ENCODE results near the gene KIAA0319L. TPM values are rescaled to one million over a fixed set of nuclear protein-coding genes. Genes with fewer than 3 reads are reported as not detected.

Gene KIAA0319L
- total and polyA plus RNA-seq, 3 experiments from 2014 or later = 28.5 to 30.4 (median 29.3) TPM

- H3K4me1 ChIP-seq (ENCODE audit: insufficient read depth, low read length) = peaks cover 17% of the 10 kb centered on the region
- H3K27me3 ChIP-seq (ENCODE audit: insufficient read depth, low read length, poor library complexity, severe bottlenecking) = no peaks in the 10 kb centered on the region
- Mint-ChIP-seq H3K27ac (peak overlapping the region in 7 of 8 donors; percentile 34 to 90 (median 76)), H3K4me3 (no peak overlapping the region), H3K4me1 (peaks cover 15 to 50% (median 44%) of the 10 kb centered on the region in 3 donors), H3K36me3 (peaks cover 6 to 77% (median 17%) of the 10 kb centered on the region in 3 donors), H3K27me3 (no peaks in the 10 kb centered on the region), H3K9me3 (no peaks in the 10 kb centered on the region)
- POLR2A ChIA-PET = no interaction called here
- no peak for DNase-seq
- no peak overlapping the region for H3K4me3 ChIP-seq (ENCODE audit: low read length)
- no peaks in the 10 kb centered on the region for H3K9me3 ChIP-seq (ENCODE audit: low read length)
- peaks cover 22% of the 10 kb centered on the region for H3K36me3 ChIP-seq (ENCODE audit: insufficient read depth, low read length)
- CTCF ChIA-PET = interaction anchor here (0.8 to 11.0 kb wide), 15 partner anchors 13 to 263 kb away, joined by 3 to 110 read pairs (median 17); partner anchors contain the start of genes KIAA0319L and NCDN
- no peak overlapping the region for H3K27ac ChIP-seq (ENCODE audit: low read depth, low read length)
Measured at GRCh38 chr1:35453031-35453430, 104.2 kb downstream of the KIAA0319L start.

- Mint-ChIP-seq H3K36me3 (peaks cover 12 to 82% (median 22%) of the 10 kb centered on the region in 3 donors), H3K27me3 (no peaks in the 10 kb centered on the region), H3K4me1 (peaks cover 12 to 42% (median 39%) of the 10 kb centered on the region in 3 donors), H3K9me3 (no peaks in the 10 kb centered on the region), H3K4me3 (no peak overlapping the region), H3K27ac (peak overlapping the region in 7 of 8 donors; percentile 34 to 93 (median 78))
- Histone ChIP-seq H3K9me3 (ENCODE audit: low read length) (no peaks in the 10 kb centered on the region), H3K27me3 (ENCODE audit: insufficient read depth, low read length, poor library complexity, severe bottlenecking) (no peaks in the 10 kb centered on the region), H3K27ac (ENCODE audit: low read depth, low read length) (no peak overlapping the region), H3K36me3 (ENCODE audit: insufficient read depth, low read length) (peaks cover 26% of the 10 kb centered on the region), H3K4me1 (ENCODE audit: insufficient read depth, low read length) (peaks cover 17% of the 10 kb centered on the region), H3K4me3 (ENCODE audit: low read length) (no peak overlapping the region)
- CTCF ChIA-PET = interaction anchor here (0.6 to 11.0 kb wide), 28 partner anchors 8 to 317 kb away, joined by 3 to 110 read pairs (median 10); partner anchors contain the start of genes CLSPN, KIAA0319L and NCDN
- no peak for DNase-seq
- POLR2A ChIA-PET = interaction anchor here (0.6 to 1.9 kb wide), 4 partner anchors 87 to 112 kb away, joined by 3 to 7 read pairs (median 4); partner anchors contain the start of genes KIAA0319L and NCDN
Measured at GRCh38 chr1:35452106-35452774, 105.0 kb downstream of the KIAA0319L start.

- H3K4me3 ChIP-seq (ENCODE audit: low read length) = no peak overlapping the region
- no peaks in the 10 kb centered on the region for H3K9me3 ChIP-seq (ENCODE audit: low read length)
- no peaks in the 10 kb centered on the region for H3K27me3 ChIP-seq (ENCODE audit: insufficient read depth, low read length, poor library complexity, severe bottlenecking)
- H3K36me3 Mint-ChIP-seq = peaks cover 15 to 79% (median 23%) of the 10 kb centered on the region in 3 donors
- H3K27ac Mint-ChIP-seq = peak overlapping the region; percentile 34 to 94 (median 82)
- H3K4me3 Mint-ChIP-seq = peak overlapping the region in 1 of 7 donors; percentile 15
- ChIA-PET CTCF (interaction anchor here (0.6 to 11.0 kb wide), 36 partner anchors 9 to 319 kb away, joined by 3 to 110 read pairs (median 9); partner anchors contain the start of genes CLSPN, KIAA0319L, NCDN and TFAP2E), POLR2A (interaction anchor here (0.6 to 1.9 kb wide), 5 partner anchors 56 to 113 kb away, joined by 3 to 7 read pairs (median 4); no protein-coding TSS in a partner anchor)
- H3K9me3 Mint-ChIP-seq = no peaks in the 10 kb centered on the region
- peak; percentile 59 to 83 (median 60) for DNase-seq
- no peak overlapping the region for H3K27ac ChIP-seq (ENCODE audit: low read depth, low read length)
- H3K36me3 ChIP-seq (ENCODE audit: insufficient read depth, low read length) = peaks cover 34% of the 10 kb centered on the region
- no peaks in the 10 kb centered on the region for H3K27me3 Mint-ChIP-seq
- H3K4me1 Mint-ChIP-seq = peaks cover 10 to 37% (median 35%) of the 10 kb centered on the region in 3 donors
- peaks cover 17% of the 10 kb centered on the region for H3K4me1 ChIP-seq (ENCODE audit: insufficient read depth, low read length)
Measured at GRCh38 chr1:35451125-35451528, 106.1 kb downstream of the KIAA0319L start.

GRCh38 chr1:35449334-35450008 lies 107.7 kb downstream of the KIAA0319L start:
- CTCF ChIA-PET = interaction anchor here (1.1 to 11.0 kb wide), 11 partner anchors 10 to 320 kb away, joined by 3 to 110 read pairs (median 21); partner anchors contain the start of gene CLSPN
- no peak overlapping the region for H3K27ac Mint-ChIP-seq
- no peak overlapping the region for H3K4me3 Mint-ChIP-seq
- peaks cover 17% of the 10 kb centered on the region for H3K4me1 ChIP-seq (ENCODE audit: insufficient read depth, low read length)
- H3K36me3 Mint-ChIP-seq = peaks cover 15 to 65% (median 23%) of the 10 kb centered on the region in 3 donors
- no peaks in the 10 kb centered on the region for H3K9me3 ChIP-seq (ENCODE audit: low read length)
- no peaks in the 10 kb centered on the region for H3K27me3 Mint-ChIP-seq
- no peaks in the 10 kb centered on the region for H3K27me3 ChIP-seq (ENCODE audit: insufficient read depth, low read length, poor library complexity, severe bottlenecking)
- POLR2A ChIA-PET = no interaction called here
- no peak overlapping the region for H3K4me3 ChIP-seq (ENCODE audit: low read length)
- H3K27ac ChIP-seq (ENCODE audit: low read depth, low read length) = no peak overlapping the region
- H3K36me3 ChIP-seq (ENCODE audit: insufficient read depth, low read length) = peaks cover 34% of the 10 kb centered on the region
- H3K4me1 Mint-ChIP-seq = peaks cover 10 to 30% (median 24%) of the 10 kb centered on the region in 3 donors
- no peaks in the 10 kb centered on the region for H3K9me3 Mint-ChIP-seq
- DNase-seq = no peak

GRCh38 chr1:35448344-35448801 lies 108.8 kb downstream of the KIAA0319L start:
- Mint-ChIP-seq H3K4me1 (peaks cover 10 to 25% (median 24%) of the 10 kb centered on the region in 3 donors), H3K4me3 (no peak overlapping the region), H3K27me3 (no peaks in the 10 kb centered on the region), H3K9me3 (no peaks in the 10 kb centered on the region), H3K27ac (peak overlapping the region in 1 of 8 donors; percentile 93), H3K36me3 (peaks cover 15 to 55% (median 23%) of the 10 kb centered on the region in 3 donors)
- ChIA-PET CTCF (interaction anchor here (1.1 to 11.0 kb wide), 3 partner anchors 9 to 117 kb away, joined by 3 to 110 read pairs (median 46); no protein-coding TSS in a partner anchor), POLR2A (no interaction called here)
- H3K27me3 ChIP-seq (ENCODE audit: insufficient read depth, low read length, poor library complexity, severe bottlenecking) = no peaks in the 10 kb centered on the region
- H3K9me3 ChIP-seq (ENCODE audit: low read length) = no peaks in the 10 kb centered on the region
- DNase-seq = no peak
- H3K4me1 ChIP-seq (ENCODE audit: insufficient read depth, low read length) = peaks cover 20% of the 10 kb centered on the region
- H3K4me3 ChIP-seq (ENCODE audit: low read length) = no peak overlapping the region
- H3K27ac ChIP-seq (ENCODE audit: low read depth, low read length) = no peak overlapping the region
- peaks cover 42% of the 10 kb centered on the region for H3K36me3 ChIP-seq (ENCODE audit: insufficient read depth, low read length)

- H3K36me3 ChIP-seq (ENCODE audit: insufficient read depth, low read length) = peaks cover 50% of the 10 kb centered on the region
- no peak overlapping the region for H3K27ac ChIP-seq (ENCODE audit: low read depth, low read length)
- no peaks in the 10 kb centered on the region for H3K9me3 ChIP-seq (ENCODE audit: low read length)
- Mint-ChIP-seq H3K27me3 (no peaks in the 10 kb centered on the region), H3K4me1 (peaks cover 11 to 20% (median 15%) of the 10 kb centered on the region in 3 donors), H3K9me3 (no peaks in the 10 kb centered on the region), H3K27ac (peak overlapping the region in 1 of 8 donors; percentile 7), H3K36me3 (peaks cover 15 to 56% (median 25%) of the 10 kb centered on the region in 3 donors), H3K4me3 (no peak overlapping the region)
- no peaks in the 10 kb centered on the region for H3K27me3 ChIP-seq (ENCODE audit: insufficient read depth, low read length, poor library complexity, severe bottlenecking)
- no peak for DNase-seq
- H3K4me1 ChIP-seq (ENCODE audit: insufficient read depth, low read length) = peaks cover 17% of the 10 kb centered on the region
- CTCF ChIA-PET = interaction anchor here (11.0 kb wide), 1 partner anchor 118 kb away, joined by 110 read pairs; no protein-coding TSS in a partner anchor
- POLR2A ChIA-PET = interaction anchor here (0.6 kb wide), 1 partner anchor 131 kb away, joined by 3 read pairs; no protein-coding TSS in a partner anchor
- no peak overlapping the region for H3K4me3 ChIP-seq (ENCODE audit: low read length)
Measured at GRCh38 chr1:35447278-35447677, 109.9 kb downstream of the KIAA0319L start.

GRCh38 chr1:35444519-35444774 lies 112.8 kb downstream of the KIAA0319L start:
- H3K27me3 Mint-ChIP-seq = no peaks in the 10 kb centered on the region
- POLR2A ChIA-PET = no interaction called here
- no peak for DNase-seq

More at GRCh38 chr1:35444519-35444774, 112.8 kb downstream of the KIAA0319L start:
- CTCF ChIA-PET = interaction anchor here (2.8 kb wide), 1 partner anchor 121 kb away, joined by 12 read pairs; no protein-coding TSS in a partner anchor
- Mint-ChIP-seq H3K4me3 (no peak overlapping the region), H3K4me1 (peaks cover 0 to 5% (median 5%) of the 10 kb centered on the region in 3 donors), H3K9me3 (no peaks in the 10 kb centered on the region), H3K36me3 (peaks cover 17 to 63% (median 27%) of the 10 kb centered on the region in 3 donors), H3K27ac (peak overlapping the region in 3 of 8 donors; percentile 23 to 33 (median 23))
- H3K4me3 ChIP-seq (ENCODE audit: low read length) = no peak overlapping the region
- no peaks in the 10 kb centered on the region for H3K9me3 ChIP-seq (ENCODE audit: low read length)
- peaks cover 63% of the 10 kb centered on the region for H3K36me3 ChIP-seq (ENCODE audit: insufficient read depth, low read length)
- H3K4me1 ChIP-seq (ENCODE audit: insufficient read depth, low read length) = peaks cover 8% of the 10 kb centered on the region
- no peak overlapping the region for H3K27ac ChIP-seq (ENCODE audit: low read depth, low read length)
- H3K27me3 ChIP-seq (ENCODE audit: insufficient read depth, low read length, poor library complexity, severe bottlenecking) = no peaks in the 10 kb centered on the region
